Endothelial cell of umbilical vein (primary cell): ENCODE data around the gene SLC45A1. TPM values are rescaled to one million over a fixed set of nuclear protein-coding genes. Genes with fewer than 3 reads are reported as not detected.

Experiments
- Bru-seq: library from RNA; stranded (reverse); fragments of 400-500 nt; gene quantifications from one replicate; lab custom pipeline; 2021; lab: Mats Ljungman, UMichigan
- BruChase-seq, 2 experiments: library from RNA; stranded (reverse); fragments of 400-500 nt; gene quantifications; one replicate each; lab custom pipeline; 2021; lab: Mats Ljungman, UMichigan
- BruUV-seq: library from RNA; stranded (reverse); fragments of 400-500 nt; replicated peaks from 2 replicates; lab custom pipeline; 2021; lab: Mats Ljungman, UMichigan
- CTCF ChIA-PET: fragments of 300-600, 350-600 bp; sonication (Branson Sonifier 250); formaldehyde crosslinking; loops from one replicate; lab custom pipeline; 2021; ENCODE audit warnings: antibody characterized with exemption, inconsistent platforms; lab: Charles Lee
- POLR2A ChIA-PET: fragments of 300-600, 350-600 bp; sonication (Branson Sonifier 250); formaldehyde crosslinking; loops from one replicate; lab custom pipeline; 2021; ENCODE audit warnings: antibody characterized with exemption, inconsistent platforms; lab: Charles Lee
- DNase-seq: peaks from one replicate; pipeline ENCODE4 v3.0.0-alpha.2; 2011; ENCODE audit warnings: low read depth, low spot score
- FAIRE-seq: peaks from 2 replicates; lab custom pipeline; 2011; peaks lifted over from hg19 to GRCh38; lab: Jason Lieb, UNC
- H2AFZ ChIP-seq: 2 replicates; pipeline ENCODE4 v1.6.0; 2012; ENCODE audit warnings: low read depth, low read length, control low read depth, inconsistent platforms
- H3K27ac ChIP-seq: 2 replicates; pipeline ENCODE4 v1.5.1; 2011; ENCODE audit warnings: low read depth, mild to moderate bottlenecking, control low read depth, low read length, moderate library complexity; ENCODE audit not compliant: insufficient read depth
- H3K27me3 ChIP-seq, 2 experiments: 2 replicates each; pipeline versions ENCODE4 v1.6.0 to v1.6.1; 2011; ENCODE audit warnings: low read length in 2 of 2, mixed read lengths in 1 of 2; ENCODE audit not compliant: control insufficient read depth in 2 of 2, insufficient read depth in 2 of 2
- H3K36me3 ChIP-seq, 2 experiments: 2 replicates in 1 of 2; 3 replicates in 1 of 2; pipeline ENCODE4 v1.5.1; 2011; ENCODE audit warnings: low read length in 2 of 2, mild to moderate bottlenecking in 1 of 2, moderate library complexity in 1 of 2; ENCODE audit not compliant: control insufficient read depth in 2 of 2, insufficient read depth in 2 of 2; ENCODE audit errors: extremely low read depth in 1 of 2
- H3K4me1 ChIP-seq: 3 replicates; pipeline ENCODE4 v1.5.1; 2011; ENCODE audit warnings: mild to moderate bottlenecking, low read length; ENCODE audit not compliant: control insufficient read depth, insufficient read depth; ENCODE audit errors: extremely low read depth
- H3K4me2 ChIP-seq: 2 replicates; pipeline ENCODE4 v1.6.1; 2011; ENCODE audit warnings: low read length, control low read depth, mixed read lengths; ENCODE audit not compliant: insufficient read depth
- H3K4me3 ChIP-seq, 3 experiments: fragments of 200-600 bp in 1 of 3; sonication (generic), shearing (Covaris generic) in 1 of 3; replicated peaks in 1 of 3; 2 replicates each; pipeline ENCODE4 v1.5.1; 2011 to 2016; ENCODE audit warnings: control low read depth in 3 of 3, low read length in 3 of 3, mild to moderate bottlenecking in 2 of 3, inconsistent platforms in 1 of 3, low read depth in 1 of 3, moderate library complexity in 1 of 3; ENCODE audit not compliant: insufficient read depth in 1 of 3
- H3K79me2 ChIP-seq: 2 replicates; pipeline ENCODE4 v1.6.0; 2012; ENCODE audit warnings: low read length, inconsistent platforms; ENCODE audit not compliant: control insufficient read depth, insufficient read depth
- H3K9ac ChIP-seq: replicated peaks from 2 replicates; pipeline ENCODE3; 2011; ENCODE audit warnings: low read length, control low read depth; ENCODE audit not compliant: insufficient read depth; ENCODE audit errors: extremely low read depth
- H3K9me1 ChIP-seq: replicated peaks from 3 replicates; pipeline ENCODE4 v1.6.0; 2011; ENCODE audit warnings: mild to moderate bottlenecking, low read length; ENCODE audit not compliant: control insufficient read depth, insufficient read depth; ENCODE audit errors: extremely low read depth
- H3K9me3 ChIP-seq: replicated peaks from 2 replicates; pipeline ENCODE4 v1.5.1; 2012; ENCODE audit warnings: low read length, inconsistent platforms; ENCODE audit not compliant: control insufficient read depth, insufficient read depth
- H4K20me1 ChIP-seq: replicated peaks from 2 replicates; pipeline ENCODE3; 2011; ENCODE audit warnings: mild to moderate bottlenecking, low read length; ENCODE audit not compliant: control insufficient read depth, insufficient read depth; ENCODE audit errors: extremely low read depth
- EZH2 ChIP-seq: IDR thresholded peaks from 2 replicates; pipeline ENCODE4 v1.6.1; 2012; ENCODE audit warnings: borderline replicate concordance, low read depth, mild to moderate bottlenecking, moderate library complexity, low read length, inconsistent platforms; ENCODE audit not compliant: severe bottlenecking
- FOS ChIP-seq: IDR thresholded peaks from 2 replicates; pipeline ENCODE4 v1.6.1; 2011; ENCODE audit warnings: mild to moderate bottlenecking, low read length, moderate library complexity, borderline replicate concordance; ENCODE audit not compliant: insufficient read depth
- GATA2 ChIP-seq: IDR thresholded peaks from 2 replicates; pipeline ENCODE4 v1.7.0; 2011; ENCODE audit warnings: low read depth, mild to moderate bottlenecking, moderate library complexity, mixed read lengths, low read length; ENCODE audit not compliant: insufficient read length, insufficient read depth
- JUN ChIP-seq: IDR thresholded peaks from 2 replicates; pipeline ENCODE4 v1.6.1; 2011; ENCODE audit warnings: borderline replicate concordance, low read depth; ENCODE audit not compliant: insufficient read length, insufficient read depth
- MAX ChIP-seq: IDR thresholded peaks from 2 replicates; pipeline ENCODE4 v1.6.1; 2011; ENCODE audit not compliant: insufficient read depth, insufficient read length
- MYC ChIP-seq: IDR thresholded peaks from one replicate; pipeline ENCODE4 v1.6.1; 2011; ENCODE audit warnings: mild to moderate bottlenecking, low read depth, low read length
- POLR2A ChIP-seq: IDR thresholded peaks from 2 replicates; pipeline ENCODE4 v1.6.1; 2012; ENCODE audit warnings: low read depth, mild to moderate bottlenecking, control low read depth, low read length
- POLR2AphosphoS5 ChIP-seq: IDR thresholded peaks from 2 replicates; pipeline ENCODE4 v1.6.1; 2012; ENCODE audit warnings: low read depth, mild to moderate bottlenecking, control low read depth, low read length, moderate library complexity; ENCODE audit not compliant: insufficient read depth
- dilution Hi-C: fragments of 300-500 bp; cut with MboI; formaldehyde crosslinking; loops from one replicate; pipeline ENCODE4 v1.15.0; 2019; ENCODE audit warnings: low sequenced_read_pairs; ENCODE audit not compliant: extremely low pct_ligation_motif_present
- intact Hi-C: fragments of 100-400 bp; cut with micrococcal nuclease; formaldehyde crosslinking; loops from one replicate; pipeline ENCODE4 v1.10.0; 2022
- long read RNA-seq: library from polyadenylated mRNA; stranded (forward); transcript quantifications from one replicate; pipeline ENCODE4 v2.0.0, GENCODE V29; 2021
- polyA minus RNA-seq, 3 experiments: library from RNA; depleted of rRNA, polyadenylated mRNA; stranded (reverse); fragments of >200 nt; gene quantifications; 1 replicate in 1 of 3; 2 replicates in 2 of 3; pipeline ENCODE4 v1.2.3, GENCODE V29; 2011
- polyA plus RNA-seq, 4 experiments: library from polyadenylated mRNA; depleted of rRNA in 3 of 4; stranded (reverse) in 3 of 4; unstranded in 1 of 4; fragments of >200 nt; gene quantifications; 2 replicates each; pipeline versions ENCODE4 v1.2.1 to v1.2.3, GENCODE V29; 2011 to 2012; ENCODE audit warnings: missing spikeins in 1 of 4
- total RNA-seq: library from RNA; stranded (reverse); gene quantifications from 2 replicates; pipeline ENCODE4 v1.2.3, GENCODE V29; 2021
- TF ChIP-seq, protein P1 (sequence below), 2 donors: IDR thresholded peaks; 1 replicate in 1 of 2; 2 replicates in 1 of 2; pipeline ENCODE4 v1.5.1; 2011; ENCODE audit warnings: low read length in 2 of 2, mild to moderate bottlenecking in 2 of 2, moderate library complexity in 2 of 2, control low read depth in 1 of 2, inconsistent platforms in 1 of 2, low read depth in 1 of 2; ENCODE audit not compliant: insufficient read depth in 1 of 2; ENCODE audit errors: extremely low read depth in 1 of 2

The SLC45A1 gene
- total RNA-seq: 1.1 and 1.4 TPM in 2 replicates
- polyA plus RNA-seq: 1.3 and 1.7 TPM in 2 replicates
- 0.63 and 1.1 TPM in 2 replicates for polyA plus RNA-seq (2011; cell fraction: cytosol; rRNA removed)
- polyA plus RNA-seq (2011; cell fraction: nucleus; rRNA removed): 0.84 and 0.88 TPM in 2 replicates
- polyA plus RNA-seq (2012): 1.2 and 1.4 TPM in 2 replicates
- polyA minus RNA-seq: 0.68 and 1.8 TPM in 2 replicates
- polyA minus RNA-seq (2011; cell fraction: cytosol; rRNA and poly(A)+ RNA removed): not detected
- 0.72 and 1.6 TPM in 2 replicates for polyA minus RNA-seq (2011; cell fraction: nucleus; rRNA and poly(A)+ RNA removed)
- Bru-seq, nascent RNA: percentile 23 among the genes with signal in this experiment
- percentile 19 among the genes with signal in this experiment for BruChase-seq, experiment 1, labeled RNA remaining after a 6-hour chase
- BruChase-seq, experiment 2, labeled RNA remaining after a 2-hour chase: percentile 19 among the genes with signal in this experiment
- long read RNA-seq, partial matches to known transcripts: 0 of 3 reads
- long read RNA-seq, other reads (novel, unspliced or antisense): 2 of 3 reads

DNA sequence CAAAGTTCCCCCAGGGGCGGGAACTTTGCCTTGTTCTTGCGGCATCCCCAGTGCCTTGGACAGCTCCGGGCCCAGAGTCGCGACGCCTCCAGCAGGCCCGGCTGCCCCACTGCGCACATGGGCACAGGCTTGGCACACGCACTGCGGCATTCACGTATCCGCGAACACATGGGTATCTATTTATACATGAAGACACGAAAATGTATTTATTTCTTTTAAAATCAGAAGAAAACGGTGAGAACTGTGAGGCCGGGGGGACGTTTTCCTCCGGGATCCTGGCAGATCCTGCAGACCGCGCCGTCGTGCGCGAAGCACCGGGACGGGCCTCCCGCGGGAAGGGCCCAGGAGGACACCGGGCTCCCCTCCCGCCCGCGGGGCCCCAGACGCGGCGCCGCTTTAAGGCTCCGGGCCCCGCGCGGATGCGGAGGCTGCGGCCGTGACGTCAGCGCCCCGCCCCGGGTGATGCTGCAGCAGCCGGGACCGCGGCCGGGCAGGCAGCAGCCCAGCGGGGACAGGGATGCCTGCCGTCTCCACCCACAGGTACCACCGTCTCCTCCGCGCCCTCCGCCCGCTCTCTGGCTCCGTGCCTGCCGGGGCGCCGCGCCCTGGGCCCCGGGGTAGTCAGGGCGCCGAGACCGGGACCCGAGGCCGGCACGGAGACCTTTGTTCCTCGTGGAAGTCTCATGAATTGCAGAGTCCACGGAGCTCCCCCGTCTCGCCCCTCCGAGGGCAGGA, at the start of gene SLC45A1:
TSS of gene SLC45A1 (plus strand) at position 468 of the 735 bp plus-strand sequence. CDS start 6,216 bp downstream, outside the sequence.
- TF ChIP-seq GATA2 (no peak), EZH2 (no peak), FOS (no peak), JUN (no peak), POLR2AphosphoS5 (no peak), MYC (no peak), POLR2A (no peak), MAX (no peak)
- TF ChIP-seq, protein P1, sequence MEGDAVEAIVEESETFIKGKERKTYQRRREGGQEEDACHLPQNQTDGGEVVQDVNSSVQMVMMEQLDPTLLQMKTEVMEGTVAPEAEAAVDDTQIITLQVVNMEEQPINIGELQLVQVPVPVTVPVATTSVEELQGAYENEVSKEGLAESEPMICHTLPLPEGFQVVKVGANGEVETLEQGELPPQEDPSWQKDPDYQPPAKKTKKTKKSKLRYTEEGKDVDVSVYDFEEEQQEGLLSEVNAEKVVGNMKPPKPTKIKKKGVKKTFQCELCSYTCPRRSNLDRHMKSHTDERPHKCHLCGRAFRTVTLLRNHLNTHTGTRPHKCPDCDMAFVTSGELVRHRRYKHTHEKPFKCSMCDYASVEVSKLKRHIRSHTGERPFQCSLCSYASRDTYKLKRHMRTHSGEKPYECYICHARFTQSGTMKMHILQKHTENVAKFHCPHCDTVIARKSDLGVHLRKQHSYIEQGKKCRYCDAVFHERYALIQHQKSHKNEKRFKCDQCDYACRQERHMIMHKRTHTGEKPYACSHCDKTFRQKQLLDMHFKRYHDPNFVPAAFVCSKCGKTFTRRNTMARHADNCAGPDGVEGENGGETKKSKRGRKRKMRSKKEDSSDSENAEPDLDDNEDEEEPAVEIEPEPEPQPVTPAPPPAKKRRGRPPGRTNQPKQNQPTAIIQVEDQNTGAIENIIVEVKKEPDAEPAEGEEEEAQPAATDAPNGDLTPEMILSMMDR (IDR thresholded peaks at IDR 0.05; ENCODE audit: extremely low read depth in 1 of 2, insufficient read depth in 1 of 2, low read depth in 1 of 2, low read length in 2 of 2): no peak
- intact Hi-C loops (loop anchor here (1.0 kb wide), 2 partner anchors 292 to 303 kb away; partner anchors contain the start of gene ERRFI1), dilution Hi-C loops (loop anchor here (10.0 kb wide), 1 partner anchor 303 kb away; no protein-coding TSS in a partner anchor)
- POLR2A ChIA-PET: no interaction called here
- H3K9me1 ChIP-seq: no peaks in the 10 kb centered on the region
- no peaks in the 10 kb centered on the region for H3K27me3 ChIP-seq
- H3K9me3 ChIP-seq: no peaks in the 10 kb centered on the region
- CTCF ChIA-PET: interaction anchor here (0.6 to 5.7 kb wide), 3 partner anchors 31 to 334 kb away, joined by 3 to 396 read pairs (median 147); no protein-coding TSS in a partner anchor
- BruUV-seq: no TSS peak
- no peak within 1 kb of the TSS for H3K27ac ChIP-seq
- no peaks in the 10 kb centered on the region for H3K79me2 ChIP-seq
- peak; percentile 83 for FAIRE-seq
- DNase-seq: peak; percentile 44
- H3K4me1 ChIP-seq: peaks cover 7% of the 10 kb centered on the region
- H3K4me3 ChIP-seq: peak within 1 kb of the TSS in 2 of 3 experiments; percentile 14 to 44
- no peak within 1 kb of the TSS for H3K9ac ChIP-seq
- H3K4me2 ChIP-seq: peak within 1 kb of the TSS; percentile 70
- no peaks in the 10 kb centered on the region for H4K20me1 ChIP-seq
- no peaks in the 10 kb centered on the region for H3K36me3 ChIP-seq
- peak within 1 kb of the TSS; percentile 49 for H2AFZ ChIP-seq
